HepG2 (cell line): ENCODE data around the gene CFL1. TPM values are rescaled to one million over a fixed set of nuclear protein-coding genes. Genes with fewer than 3 reads are reported as not detected.
A peak's percentile ranks its signal among the peaks of the same experiment; 100 is the strongest.

Source experiments
- HIVEP1 ChIP-seq: sonication (generic); formaldehyde crosslinking; IDR thresholded peaks from 2 replicates; pipeline ENCODE4 v1.4.0; 2020; ENCODE audit warnings: mild to moderate bottlenecking, missing genetic modification reagents
- ISX ChIP-seq: sonication (generic); formaldehyde crosslinking; conservative IDR thresholded peaks from 2 replicates; pipeline ENCODE4 v1.5.0; 2020; ENCODE audit warnings: missing genetic modification reagents
- KDM2A ChIP-seq: sonication (generic); formaldehyde crosslinking; IDR thresholded peaks from 2 replicates; pipeline ENCODE4 v1.4.0; 2020; ENCODE audit warnings: low read depth, missing genetic modification reagents, borderline replicate concordance
- MXI1 ChIP-seq: IDR thresholded peaks from 3 replicates; pipeline ENCODE4 v1.6.1; 2012; ENCODE audit warnings: low read depth, low read length, inconsistent platforms, borderline replicate concordance
- NAIF1 ChIP-seq: sonication (generic); formaldehyde crosslinking; IDR thresholded peaks from 2 replicates; pipeline ENCODE4 v1.5.0; 2020; ENCODE audit warnings: mild to moderate bottlenecking, missing genetic modification reagents, borderline replicate concordance
- NR2F2 ChIP-seq: IDR thresholded peaks from 2 replicates; pipeline ENCODE4 v1.6.1; 2012; ENCODE audit warnings: low read depth, inconsistent platforms, borderline replicate concordance
- PAX8 ChIP-seq: sonication (generic); formaldehyde crosslinking; IDR thresholded peaks from 2 replicates; pipeline ENCODE4 v1.8.0; 2022; ENCODE audit warnings: mild to moderate bottlenecking, missing genetic modification reagents, borderline replicate concordance
- RFX1 ChIP-seq: fragments of 450-650 bp; IDR thresholded peaks from 2 replicates; pipeline ENCODE4 v1.6.1; 2017
- SIX4 ChIP-seq: sonication (generic); formaldehyde crosslinking; IDR thresholded peaks from 2 replicates; pipeline ENCODE4 v1.4.0; 2020; ENCODE audit warnings: missing genetic modification reagents
- SMAD1 ChIP-seq: sonication (generic); formaldehyde crosslinking; IDR thresholded peaks from 2 replicates; pipeline ENCODE4 v1.4.0; 2020; ENCODE audit warnings: missing genetic modification reagents, low read depth, mild to moderate bottlenecking, borderline replicate concordance
- XBP1 ChIP-seq: sonication (generic); formaldehyde crosslinking; IDR thresholded peaks from 2 replicates; pipeline ENCODE4 v1.5.0; 2020; ENCODE audit warnings: missing genetic modification reagents
- ZBTB3 ChIP-seq: sonication (generic); formaldehyde crosslinking; IDR thresholded peaks from 2 replicates; pipeline ENCODE4 v1.4.0; 2020; ENCODE audit warnings: low read depth, mild to moderate bottlenecking, moderate library complexity, missing genetic modification reagents, borderline replicate concordance
- ZNF496 ChIP-seq: sonication (generic); formaldehyde crosslinking; IDR thresholded peaks from 2 replicates; pipeline ENCODE4 v1.8.1; 2023; ENCODE audit warnings: mild to moderate bottlenecking, moderate library complexity, missing genetic modification reagents; ENCODE audit not compliant: insufficient replicate concordance
- ZNF781 ChIP-seq: sonication (generic); formaldehyde crosslinking; IDR thresholded peaks from 2 replicates; pipeline ENCODE4 v1.5.1; 2020; ENCODE audit warnings: borderline replicate concordance, mild to moderate bottlenecking, missing genetic modification reagents; ENCODE audit errors: not compliant biosample characterization
- ZNF792 ChIP-seq: IDR thresholded peaks from 2 replicates; pipeline ENCODE4 v1.6.1; 2016
- ZNF83 ChIP-seq: sonication (generic); formaldehyde crosslinking; IDR thresholded peaks from 2 replicates; pipeline ENCODE4 v1.4.0; 2020; ENCODE audit warnings: missing genetic modification reagents, mild to moderate bottlenecking, borderline replicate concordance
- polyA plus RNA-seq, 8 experiments: library from polyadenylated mRNA; depleted of rRNA in 3 of 8; stranded (reverse) in 7 of 8; unstranded in 1 of 8; fragments of >200 nt; fragmentation: Illumina TruSeq in 4 of 8; extraction: Trizol in 4 of 8; gene quantifications; 2 replicates each; pipeline versions ENCODE4 v1.2.1 to v1.2.3, GENCODE V29; 2011 to 2016; ENCODE audit warnings: low read depth in 4 of 8, missing spikeins in 1 of 8, mixed read lengths in 1 of 8; ENCODE audit not compliant: insufficient read depth in 1 of 8
- total RNA-seq, 5 experiments: library from RNA; depleted of rRNA; stranded (reverse); fragments of >200 nt; fragmentation: Illumina TruSeq; extraction: Trizol; gene quantifications; 2 replicates each; pipeline ENCODE4 v1.2.3, GENCODE V29; 2016; ENCODE audit warnings: low read depth in 1 of 5
- TF ChIP-seq, protein P1 (sequence below): sonication (generic); formaldehyde crosslinking; IDR thresholded peaks from 2 replicates; pipeline ENCODE4 v1.4.0; 2020; ENCODE audit warnings: mild to moderate bottlenecking, low read depth, missing genetic modification reagents
- TF ChIP-seq, protein P2 (sequence below): IDR thresholded peaks from 2 replicates; pipeline ENCODE4 v1.6.1; 2016; ENCODE audit warnings: missing biosample characterization, missing genetic modification reagents, low read depth
- TF ChIP-seq, protein P3 (sequence below): sonication (generic); formaldehyde crosslinking; IDR thresholded peaks from 2 replicates; pipeline ENCODE4 v1.4.0; 2020; ENCODE audit warnings: missing genetic modification reagents, low read depth, mild to moderate bottlenecking, borderline replicate concordance
- TF ChIP-seq, protein P4 (sequence below): sonication (generic); formaldehyde crosslinking; IDR thresholded peaks from 2 replicates; pipeline ENCODE4 v1.5.0; 2020; ENCODE audit warnings: missing genetic modification reagents
- TF ChIP-seq, protein P5 (sequence below): sonication (generic); formaldehyde crosslinking; IDR thresholded peaks from 2 replicates; pipeline ENCODE4 v1.5.1; 2020; ENCODE audit warnings: mild to moderate bottlenecking, missing genetic modification reagents

CFL1 gene
- total and polyA plus RNA-seq, 2 of the 13 experiments (the other 11 are each of a cell fraction or from before 2014, with no cell fraction given) = 379 to 383 TPM

DNA sequence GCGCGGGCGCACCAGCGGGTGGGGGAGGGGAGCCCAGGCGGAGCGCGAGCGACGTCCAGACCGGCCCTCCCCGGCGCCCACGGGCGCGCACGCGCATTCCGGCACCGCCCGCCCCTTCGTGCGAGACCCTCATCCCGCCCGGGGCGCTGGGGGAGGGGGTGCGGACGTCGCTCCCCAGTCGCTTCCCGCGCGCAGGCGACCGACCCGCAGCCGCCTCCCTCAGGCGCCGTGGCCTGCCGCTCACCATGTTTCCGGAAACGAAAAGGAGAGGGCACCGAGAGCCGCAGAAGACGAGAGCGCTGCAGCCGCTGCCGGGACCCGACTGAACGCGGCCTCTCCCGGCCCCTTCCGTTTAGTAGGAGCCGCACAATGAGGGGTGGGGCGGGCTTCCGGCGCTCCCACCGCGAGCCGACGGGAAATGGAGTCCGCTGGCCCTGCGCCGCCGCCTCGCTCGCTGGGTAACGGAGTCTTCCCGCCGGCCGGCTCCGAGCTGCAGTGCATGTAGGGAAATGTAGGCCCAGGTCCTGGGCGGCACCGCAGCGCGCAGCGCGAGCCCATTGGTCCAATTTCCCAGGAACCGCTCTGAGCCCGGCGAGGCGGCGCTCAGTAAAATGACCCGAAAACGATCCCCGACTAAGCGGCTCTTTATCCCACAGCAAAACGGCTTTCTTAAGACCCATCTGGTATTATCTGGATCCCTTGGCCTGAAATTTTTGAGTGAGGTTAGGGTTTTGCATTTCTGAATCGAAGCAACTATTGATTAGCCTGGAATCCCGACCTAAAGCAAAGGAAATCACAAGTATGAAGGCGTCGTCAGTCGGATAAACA is at the start of gene CFL1 (continued):
- TF ChIP-seq KDM2A (peak; percentile 80), ZNF781 (CRISPR knock-in tag) (no peak), MXI1 (peak; percentile 76; the same call in 1 of the 3 replicates), NAIF1 (no peak; the same call in 1 of the 2 replicates), ZNF496 (CRISPR knock-in tag) (no peak), NR2F2 (no peak), ISX (CRISPR knock-in tag) (no peak), ZNF792 (CRISPR knock-in tag) (peak; percentile 76), PAX8 (no peak), RFX1 (no peak), HIVEP1 (CRISPR knock-in tag) (peak; percentile 83), ZBTB3 (CRISPR knock-in tag) (no peak), SMAD1 (CRISPR knock-in tag) (0 out of 2 replicates have a peak, but pooled peaks have one; percentile 78), SIX4 (CRISPR knock-in tag) (peak; percentile 42; the same call in 1 of the 2 replicates), XBP1 (CRISPR knock-in tag) (no peak; the same call in 1 of the 2 replicates), ZNF83 (CRISPR knock-in tag) (0 out of 2 replicates have a peak, but pooled peaks have one; percentile 50)
- TF ChIP-seq, protein P1, sequence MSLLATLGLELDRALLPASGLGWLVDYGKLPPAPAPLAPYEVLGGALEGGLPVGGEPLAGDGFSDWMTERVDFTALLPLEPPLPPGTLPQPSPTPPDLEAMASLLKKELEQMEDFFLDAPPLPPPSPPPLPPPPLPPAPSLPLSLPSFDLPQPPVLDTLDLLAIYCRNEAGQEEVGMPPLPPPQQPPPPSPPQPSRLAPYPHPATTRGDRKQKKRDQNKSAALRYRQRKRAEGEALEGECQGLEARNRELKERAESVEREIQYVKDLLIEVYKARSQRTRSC (CRISPR knock-in tag) = no peak
- TF ChIP-seq, protein P2, sequence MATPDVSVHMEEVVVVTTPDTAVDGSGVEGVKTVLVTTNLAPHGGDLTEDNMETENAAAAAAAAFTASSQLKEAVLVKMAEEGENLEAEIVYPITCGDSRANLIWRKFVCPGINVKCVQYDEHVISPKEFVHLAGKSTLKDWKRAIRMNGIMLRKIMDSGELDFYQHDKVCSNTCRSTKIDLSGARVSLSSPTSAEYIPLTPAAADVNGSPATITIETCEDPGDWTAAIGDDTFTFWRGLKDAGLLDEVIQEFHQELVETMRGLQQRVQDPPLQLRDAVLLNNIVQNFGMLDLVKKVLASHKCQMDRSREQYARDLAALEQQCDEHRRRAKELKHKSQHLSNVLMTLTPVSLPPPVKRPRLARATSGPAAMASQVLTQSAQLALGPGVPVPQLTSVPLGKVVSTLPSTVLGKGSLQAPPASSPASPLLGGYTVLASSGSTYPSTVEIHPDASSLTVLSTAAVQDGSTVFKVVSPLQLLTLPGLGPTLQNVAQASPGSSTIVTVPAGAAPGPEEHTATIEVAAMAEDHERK (CRISPR knock-in tag) = peak; percentile 68; the same call in 1 of the 2 replicates
- TF ChIP-seq, protein P3, sequence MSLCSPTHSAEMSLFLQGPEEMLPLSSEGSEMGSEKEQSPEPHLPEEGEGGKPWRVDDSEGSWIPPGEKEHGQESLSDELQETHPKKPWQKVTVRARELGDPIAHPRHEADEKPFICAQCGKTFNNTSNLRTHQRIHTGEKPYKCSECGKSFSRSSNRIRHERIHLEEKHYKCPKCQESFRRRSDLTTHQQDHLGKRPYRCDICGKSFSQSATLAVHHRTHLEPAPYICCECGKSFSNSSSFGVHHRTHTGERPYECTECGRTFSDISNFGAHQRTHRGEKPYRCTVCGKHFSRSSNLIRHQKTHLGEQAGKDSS (CRISPR knock-in tag) = peak; percentile 87; the same call in 1 of the 2 replicates
- TF ChIP-seq, protein P4, sequence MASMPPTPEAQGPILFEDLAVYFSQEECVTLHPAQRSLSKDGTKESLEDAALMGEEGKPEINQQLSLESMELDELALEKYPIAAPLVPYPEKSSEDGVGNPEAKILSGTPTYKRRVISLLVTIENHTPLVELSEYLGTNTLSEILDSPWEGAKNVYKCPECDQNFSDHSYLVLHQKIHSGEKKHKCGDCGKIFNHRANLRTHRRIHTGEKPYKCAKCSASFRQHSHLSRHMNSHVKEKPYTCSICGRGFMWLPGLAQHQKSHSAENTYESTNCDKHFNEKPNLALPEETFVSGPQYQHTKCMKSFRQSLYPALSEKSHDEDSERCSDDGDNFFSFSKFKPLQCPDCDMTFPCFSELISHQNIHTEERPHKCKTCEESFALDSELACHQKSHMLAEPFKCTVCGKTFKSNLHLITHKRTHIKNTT (CRISPR knock-in tag) = no peak
- TF ChIP-seq, protein P5, sequence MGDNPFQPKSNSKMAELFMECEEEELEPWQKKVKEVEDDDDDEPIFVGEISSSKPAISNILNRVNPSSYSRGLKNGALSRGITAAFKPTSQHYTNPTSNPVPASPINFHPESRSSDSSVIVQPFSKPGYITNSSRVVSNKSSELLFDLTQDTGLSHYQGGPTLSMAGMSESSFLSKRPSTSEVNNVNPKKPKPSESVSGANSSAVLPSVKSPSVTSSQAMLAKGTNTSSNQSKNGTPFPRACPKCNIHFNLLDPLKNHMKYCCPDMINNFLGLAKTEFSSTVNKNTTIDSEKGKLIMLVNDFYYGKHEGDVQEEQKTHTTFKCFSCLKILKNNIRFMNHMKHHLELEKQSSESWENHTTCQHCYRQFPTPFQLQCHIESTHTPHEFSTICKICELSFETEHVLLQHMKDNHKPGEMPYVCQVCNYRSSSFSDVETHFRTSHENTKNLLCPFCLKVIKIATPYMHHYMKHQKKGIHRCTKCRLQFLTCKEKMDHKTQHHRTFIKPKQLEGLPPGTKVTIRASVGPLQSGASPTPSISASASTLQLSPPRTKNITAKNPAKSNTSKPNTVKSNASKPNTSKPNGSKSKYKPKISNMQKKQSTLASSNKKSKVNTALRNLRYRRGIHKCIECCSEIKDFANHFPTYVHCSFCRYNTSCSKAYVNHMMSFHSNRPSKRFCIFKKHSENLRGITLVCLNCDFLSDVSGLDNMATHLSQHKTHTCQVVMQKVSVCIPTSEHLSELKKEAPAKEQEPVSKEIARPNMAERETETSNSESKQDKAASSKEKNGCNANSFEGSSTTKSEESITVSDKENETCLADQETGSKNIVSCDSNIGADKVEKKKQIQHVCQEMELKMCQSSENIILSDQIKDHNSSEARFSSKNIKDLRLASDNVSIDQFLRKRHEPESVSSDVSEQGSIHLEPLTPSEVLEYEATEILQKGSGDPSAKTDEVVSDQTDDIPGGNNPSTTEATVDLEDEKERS (CRISPR knock-in tag) = no peak
